Stimulated activated CD8-positive, alpha-beta memory T cell treated with anti-CD3 and anti-CD28 coated beads, Interleukin-4, amount 100 ng/mL, for 1 hour (primary cell): ENCODE data around the gene GCGR.

Experiments
- DNase-seq, 2 donors: peaks; one replicate each; pipeline ENCODE4 v3.0.0-alpha.2; 2020; ENCODE audit warnings: low read depth in 2 of 2, low spot score in 1 of 2

GCGR gene

DNA sequence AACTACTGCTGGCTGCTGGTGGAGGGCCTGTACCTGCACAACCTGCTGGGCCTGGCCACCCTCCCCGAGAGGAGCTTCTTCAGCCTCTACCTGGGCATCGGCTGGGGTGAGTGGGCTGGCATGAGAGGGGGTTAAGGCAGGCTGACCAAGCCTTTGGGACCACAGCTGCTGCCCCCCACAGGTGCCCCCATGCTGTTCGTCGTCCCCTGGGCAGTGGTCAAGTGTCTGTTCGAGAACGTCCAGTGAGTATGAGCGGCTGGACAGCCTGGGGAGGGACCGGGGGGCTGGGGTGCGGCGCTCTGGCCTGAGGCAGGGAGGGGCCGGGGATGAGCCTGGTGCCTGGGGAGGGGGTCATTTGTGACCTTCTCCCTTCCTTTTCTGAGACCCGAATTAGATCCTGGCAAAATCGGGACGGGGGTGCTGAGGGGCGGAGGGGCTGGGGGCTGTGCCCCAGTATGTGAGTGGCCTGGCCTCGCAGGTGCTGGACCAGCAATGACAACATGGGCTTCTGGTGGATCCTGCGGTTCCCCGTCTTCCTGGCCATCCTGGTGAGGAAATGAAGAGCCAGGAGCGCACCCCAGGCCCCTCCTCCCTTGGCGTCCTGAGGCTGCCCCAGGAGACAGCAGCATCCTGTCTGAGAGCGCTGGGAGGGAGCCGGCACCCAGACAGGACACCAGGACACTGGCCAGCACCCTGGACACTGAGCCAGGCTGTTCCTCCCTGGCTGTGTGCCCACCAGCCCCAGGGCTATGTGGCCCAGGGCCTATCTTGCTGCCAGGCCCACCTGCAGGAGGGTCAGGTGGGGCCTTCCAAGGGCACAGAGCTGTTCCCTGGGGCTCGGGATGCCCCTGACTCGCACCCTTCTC, 8.0 kb downstream of the GCGR start:
- no peak for DNase-seq

DNA sequence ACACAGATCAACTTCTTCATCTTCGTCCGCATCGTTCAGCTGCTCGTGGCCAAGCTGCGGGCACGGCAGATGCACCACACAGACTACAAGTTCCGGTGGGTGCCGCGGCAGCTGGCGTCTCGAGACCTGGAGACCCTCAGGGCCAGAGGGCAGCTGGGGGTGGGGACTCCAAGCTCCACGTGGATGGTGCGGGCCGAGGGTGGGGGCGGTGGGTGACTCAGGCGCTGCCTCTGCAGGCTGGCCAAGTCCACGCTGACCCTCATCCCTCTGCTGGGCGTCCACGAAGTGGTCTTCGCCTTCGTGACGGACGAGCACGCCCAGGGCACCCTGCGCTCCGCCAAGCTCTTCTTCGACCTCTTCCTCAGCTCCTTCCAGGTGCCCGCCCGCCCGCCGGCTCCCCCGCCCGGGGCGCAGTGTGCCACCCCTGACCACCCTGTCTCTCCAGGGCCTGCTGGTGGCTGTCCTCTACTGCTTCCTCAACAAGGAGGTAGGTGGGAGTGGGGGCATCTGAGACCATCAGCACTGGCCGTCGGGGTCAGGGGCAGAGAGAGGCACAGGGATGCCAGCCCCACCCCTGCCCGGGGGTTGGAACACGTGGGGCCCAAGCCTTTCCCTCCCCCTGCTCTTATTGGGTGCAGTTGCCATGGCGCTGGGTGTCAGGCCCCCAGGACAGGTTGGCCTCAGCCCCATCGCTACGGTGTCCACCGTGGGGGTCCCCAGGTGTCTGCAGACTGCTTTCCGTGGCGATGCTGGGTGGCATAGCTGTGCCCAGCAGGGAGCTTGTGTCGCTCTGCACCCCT, 8.8 kb downstream of the GCGR start:
- DNase-seq = no peak

DNA sequence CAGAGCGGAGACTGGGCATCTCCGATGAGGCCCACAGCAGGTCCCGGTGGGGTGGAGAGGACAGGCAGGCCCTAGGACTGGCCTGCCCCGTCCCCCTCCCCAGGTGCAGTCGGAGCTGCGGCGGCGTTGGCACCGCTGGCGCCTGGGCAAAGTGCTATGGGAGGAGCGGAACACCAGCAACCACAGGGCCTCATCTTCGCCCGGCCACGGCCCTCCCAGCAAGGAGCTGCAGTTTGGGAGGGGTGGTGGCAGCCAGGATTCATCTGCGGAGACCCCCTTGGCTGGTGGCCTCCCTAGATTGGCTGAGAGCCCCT, 9.4 kb downstream of the GCGR start:
- no peak for DNase-seq

DNA sequence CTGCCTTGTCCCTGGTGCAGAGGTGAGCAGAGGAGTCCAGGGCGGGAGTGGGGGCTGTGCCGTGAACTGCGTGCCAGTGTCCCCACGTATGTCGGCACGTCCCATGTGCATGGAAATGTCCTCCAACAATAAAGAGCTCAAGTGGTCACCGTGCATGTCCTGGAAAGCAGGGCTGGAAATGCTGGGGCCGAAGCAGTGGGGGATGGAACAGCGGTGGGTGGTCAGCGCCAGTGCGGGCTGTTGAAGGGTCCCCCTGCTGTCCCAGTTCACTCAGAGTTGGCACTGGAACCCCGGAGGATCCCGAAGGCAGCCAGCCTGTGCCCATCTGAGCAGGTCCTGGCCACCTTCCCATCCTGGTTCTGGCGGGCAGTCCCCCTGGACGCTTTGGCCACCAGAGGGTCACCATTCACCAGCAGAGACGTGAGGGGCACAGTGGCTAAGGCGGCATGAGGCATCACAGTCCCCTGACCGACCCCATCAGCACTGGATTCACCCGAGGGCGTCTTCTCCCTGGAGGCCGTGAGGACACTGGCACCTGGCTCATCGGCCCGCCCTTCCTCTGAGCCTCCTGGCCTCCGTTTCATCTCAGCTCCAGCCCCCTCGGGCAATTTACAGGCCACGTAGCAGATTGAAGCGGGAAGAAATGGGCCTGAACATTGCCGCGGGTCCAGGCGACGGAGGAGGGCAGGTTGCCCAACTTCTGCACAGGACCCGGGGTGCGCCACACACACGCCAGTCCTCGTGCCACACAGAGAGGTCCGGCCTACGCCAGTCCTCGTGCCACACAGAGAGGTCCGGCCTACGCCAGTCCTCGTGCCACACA, 10.1 kb downstream of the GCGR start:
- no peak for DNase-seq

DNA sequence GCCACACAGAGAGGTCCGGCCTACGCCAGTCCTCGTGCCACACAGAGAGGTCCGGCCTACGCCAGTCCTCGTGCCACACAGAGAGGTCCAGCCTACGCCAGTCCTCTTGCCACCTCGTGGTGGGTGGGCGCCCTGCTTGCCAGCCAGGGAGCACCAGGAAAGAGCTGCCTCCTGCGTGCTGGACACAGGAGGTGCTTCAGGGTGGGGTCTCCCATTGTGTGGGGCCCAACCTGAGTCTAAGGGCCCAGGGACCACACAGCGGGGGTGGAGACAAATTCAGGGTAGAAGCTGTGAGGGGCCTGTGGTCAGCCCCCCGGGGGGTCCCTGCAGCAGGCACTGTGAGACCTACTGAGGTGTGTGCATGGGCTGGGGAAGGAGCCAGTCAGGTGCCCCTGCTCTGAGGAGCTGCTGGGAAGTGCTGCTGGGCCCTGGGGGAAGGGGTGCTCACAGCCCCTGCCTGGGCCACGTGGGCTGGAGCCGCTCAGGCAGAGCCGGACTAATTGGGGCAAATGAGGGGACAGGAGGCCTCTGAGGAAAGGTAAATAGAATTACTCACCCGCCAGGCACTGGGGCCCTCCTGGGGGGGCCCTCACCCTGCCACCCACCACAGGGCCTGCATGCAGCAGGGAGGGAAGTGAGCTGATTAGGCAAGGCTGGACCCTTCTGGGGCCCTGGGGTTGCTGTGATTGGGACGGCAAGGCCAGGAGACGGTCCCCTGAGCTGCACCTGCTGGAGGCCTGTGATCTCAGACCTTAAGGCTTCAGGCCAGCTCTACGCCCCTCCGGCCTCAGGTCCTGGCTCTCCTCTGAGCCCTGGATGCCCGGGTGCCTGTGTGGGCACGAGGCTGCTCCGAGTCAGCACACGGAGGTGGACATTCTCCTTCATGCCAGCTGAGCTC, 11.0 kb downstream of the GCGR start:
- DNase-seq = no peak

DNA sequence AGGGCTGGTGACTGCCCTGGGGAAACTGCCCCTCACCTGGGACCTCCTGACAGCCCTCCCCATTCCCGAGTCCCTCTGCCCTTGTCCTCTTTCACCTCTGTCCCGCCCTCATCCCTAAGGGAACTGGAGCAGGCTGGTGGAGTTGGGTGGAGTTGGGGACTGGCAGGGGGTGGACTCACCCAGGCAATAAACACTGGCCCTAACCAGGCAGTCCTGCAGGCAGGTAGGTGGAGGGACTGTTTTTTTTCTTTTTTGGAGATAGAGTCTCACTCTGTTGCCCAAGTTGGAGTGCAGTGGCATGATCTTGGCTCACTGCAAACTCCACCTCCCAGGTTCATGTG, 11.7 kb downstream of the GCGR start:
- no peak for DNase-seq

DNA sequence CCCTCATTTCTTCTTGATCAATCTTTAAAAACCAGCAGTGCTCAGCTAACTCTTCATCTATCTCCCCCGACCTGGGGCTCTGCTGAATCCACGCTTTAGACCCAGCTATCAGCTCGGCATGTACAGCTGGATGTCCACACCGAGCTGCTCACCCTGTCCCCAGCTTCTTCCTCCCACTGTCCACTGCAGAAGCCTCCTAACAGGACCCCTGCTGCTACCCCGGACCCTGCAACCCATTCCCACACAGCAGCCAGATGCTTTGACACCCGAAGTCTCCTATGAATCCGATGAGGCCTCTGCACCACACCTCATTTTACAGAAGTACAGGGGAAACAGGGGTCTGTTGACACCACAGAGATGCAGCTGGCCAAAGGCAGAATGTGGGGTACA, 13.8 kb downstream of the GCGR start:
- DNase-seq = no peak

DNA sequence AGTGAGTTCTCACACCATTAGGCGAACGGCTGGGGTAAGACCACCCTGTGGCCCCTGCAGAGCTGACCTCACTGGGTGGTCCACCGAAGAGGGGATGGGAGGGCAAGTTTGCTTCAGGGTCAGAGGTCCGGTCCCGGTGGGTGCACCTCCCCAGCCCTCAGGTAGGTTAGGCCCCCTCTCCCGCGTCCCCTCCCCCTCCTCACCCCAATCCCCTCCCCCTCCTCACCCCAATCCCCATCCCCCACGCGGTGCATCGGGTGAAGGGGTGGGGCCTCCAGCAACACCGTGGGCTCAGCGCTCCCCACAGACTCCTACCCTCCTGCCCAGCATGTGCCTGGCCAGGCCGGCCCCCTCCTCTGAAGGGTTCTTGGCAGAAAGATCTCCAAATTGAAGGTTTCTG, 15.8 kb downstream of the GCGR start:
- DNase-seq = no peak

DNA sequence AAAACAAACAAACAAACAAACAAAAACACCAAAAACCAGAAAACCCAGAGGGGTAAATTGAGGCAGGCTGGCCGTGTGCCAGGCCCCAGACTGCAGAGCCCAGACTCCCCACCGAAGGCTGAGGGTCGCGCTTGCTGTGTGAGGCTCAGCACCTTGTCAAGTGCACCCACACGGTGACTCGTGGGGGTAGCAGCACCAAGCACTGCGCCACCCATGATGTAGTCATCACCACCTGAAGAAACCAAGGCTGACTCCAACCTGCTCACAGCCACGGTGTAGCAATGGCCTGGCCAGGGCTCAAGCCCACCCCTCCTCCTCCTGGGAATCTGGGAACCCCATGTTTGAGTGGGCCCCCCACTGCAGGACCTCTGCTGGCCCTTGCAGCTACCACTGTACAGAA, 17.2 kb downstream of the GCGR start:
- no peak for DNase-seq

DNA sequence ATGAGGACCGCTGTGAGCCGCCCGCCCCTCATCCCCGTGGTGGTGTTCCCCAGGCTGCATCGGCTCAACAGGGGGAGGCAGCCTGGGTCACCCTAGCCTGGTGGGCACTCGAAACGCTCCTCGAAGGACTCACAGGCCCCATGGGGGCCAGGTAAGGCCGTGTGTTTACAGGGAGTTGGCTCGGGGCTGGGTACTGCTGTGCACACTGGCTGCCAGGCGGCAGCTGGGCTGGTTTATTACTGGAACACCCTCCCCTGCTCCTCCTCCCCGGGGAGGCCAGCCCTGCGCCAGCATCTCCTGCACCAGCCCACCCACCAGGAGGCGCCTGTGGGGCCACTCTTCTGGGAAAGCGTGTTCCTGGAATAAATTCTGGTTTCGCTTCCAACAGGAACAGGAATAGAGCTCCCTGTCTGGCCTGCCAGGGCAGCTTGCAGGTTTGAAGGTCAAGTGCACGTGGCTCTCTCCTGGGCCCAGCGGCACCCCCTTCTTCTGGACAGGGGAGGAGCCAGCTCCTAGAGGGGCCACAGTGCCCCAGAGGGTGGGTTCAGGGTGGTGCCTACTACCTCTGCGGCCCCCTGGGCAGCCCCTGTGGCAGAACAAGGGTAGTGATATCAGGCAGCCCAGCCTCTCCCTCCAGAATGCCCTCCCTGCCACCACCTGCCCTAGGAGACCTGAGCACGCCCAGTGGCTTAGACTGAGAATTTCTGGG, 17.8 kb downstream of the GCGR start:
- DNase-seq = no peak

DNA sequence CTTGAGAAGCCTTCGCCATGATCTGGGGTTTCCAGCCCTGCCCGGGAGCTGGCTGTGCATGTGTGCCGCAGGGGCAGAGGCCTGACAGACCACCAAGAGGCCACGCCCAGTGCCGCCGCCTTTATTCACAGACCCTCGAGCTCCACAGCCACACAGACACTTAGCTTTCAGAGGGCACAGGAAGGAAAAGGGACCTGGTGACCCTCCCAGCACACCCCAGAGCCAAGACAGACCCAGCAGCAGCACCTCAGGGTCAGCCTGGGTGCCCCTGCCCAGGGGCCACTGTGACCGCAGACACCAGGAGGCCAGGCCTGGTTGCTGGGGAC, 18.3 kb downstream of the GCGR start:
- no peak for DNase-seq

DNA sequence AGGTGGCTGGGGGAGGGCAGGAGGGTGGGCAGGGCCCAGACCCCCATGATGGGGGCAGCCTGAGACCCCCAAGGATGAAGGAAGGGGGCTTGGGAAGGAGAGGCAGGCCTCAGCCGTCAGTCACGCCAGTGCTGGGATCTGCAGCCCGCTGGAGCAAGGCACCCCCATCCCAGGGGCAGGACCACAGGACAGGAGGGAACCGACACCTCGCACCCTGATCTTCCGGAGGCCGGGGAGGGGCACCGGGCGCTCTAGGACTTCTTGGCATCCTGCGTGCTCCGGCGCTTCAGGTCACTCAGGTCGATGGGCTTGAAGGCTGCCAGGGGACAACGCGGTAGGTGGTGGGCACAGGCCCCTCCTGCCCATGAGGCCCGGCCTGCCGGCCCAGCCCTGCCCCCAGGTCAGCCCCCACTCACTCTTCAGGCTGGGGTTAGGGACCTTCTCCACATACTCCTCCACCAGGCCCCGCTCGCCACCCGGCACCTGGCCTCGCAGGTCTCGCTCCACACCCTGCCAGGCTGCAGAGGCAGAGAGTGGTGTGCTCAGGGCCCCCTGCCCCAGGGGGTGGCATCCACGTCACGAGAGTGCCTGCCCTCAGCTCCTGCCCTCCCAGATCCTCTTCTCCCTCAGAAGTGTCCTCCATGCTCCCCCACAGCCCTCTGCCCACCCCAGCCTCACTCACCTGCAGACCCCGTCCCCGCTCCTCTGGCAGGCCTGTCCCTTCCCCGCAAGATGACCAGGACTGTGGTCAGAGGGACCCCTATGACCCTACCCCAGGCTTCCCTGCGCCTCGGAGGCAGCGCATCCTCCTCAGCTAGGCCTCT, 19.3 kb downstream of the GCGR start:
- DNase-seq = no peak

DNA sequence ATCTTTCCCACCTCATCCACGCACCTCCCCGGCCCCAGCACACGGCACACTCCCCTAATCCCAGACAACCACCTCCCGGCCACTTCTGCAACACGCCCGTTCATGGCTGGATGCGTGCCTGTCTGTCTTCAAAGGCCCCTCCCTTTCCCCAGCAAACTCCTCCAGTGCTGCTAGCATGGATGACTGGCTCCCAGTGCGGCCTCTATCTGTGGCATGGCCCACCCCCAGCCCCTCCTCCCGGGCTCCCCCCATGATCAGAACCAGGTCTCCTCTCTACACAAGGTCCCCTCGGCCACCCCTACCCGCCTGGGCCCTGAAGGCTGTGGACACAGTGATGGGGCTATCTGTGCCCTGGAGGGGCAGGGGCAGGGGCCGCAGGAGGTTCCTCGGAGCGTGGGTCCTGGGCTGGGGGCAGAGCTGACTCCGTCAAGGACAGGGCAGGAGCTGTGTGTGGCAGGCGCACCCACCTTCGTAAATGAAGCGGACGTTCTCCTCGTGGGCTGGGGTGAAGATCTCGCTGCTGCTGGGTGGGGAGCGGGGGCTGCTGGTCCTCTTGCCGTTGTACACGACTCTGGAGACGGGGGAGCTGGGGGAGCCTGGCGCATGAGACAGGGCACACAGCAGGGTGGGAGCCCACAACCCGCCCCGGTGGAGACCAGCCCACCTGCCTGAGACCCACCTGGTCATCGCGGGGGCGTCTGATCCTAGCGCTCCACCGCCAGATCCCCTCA, 20.0 kb downstream of the GCGR start:
- no peak for DNase-seq

DNA sequence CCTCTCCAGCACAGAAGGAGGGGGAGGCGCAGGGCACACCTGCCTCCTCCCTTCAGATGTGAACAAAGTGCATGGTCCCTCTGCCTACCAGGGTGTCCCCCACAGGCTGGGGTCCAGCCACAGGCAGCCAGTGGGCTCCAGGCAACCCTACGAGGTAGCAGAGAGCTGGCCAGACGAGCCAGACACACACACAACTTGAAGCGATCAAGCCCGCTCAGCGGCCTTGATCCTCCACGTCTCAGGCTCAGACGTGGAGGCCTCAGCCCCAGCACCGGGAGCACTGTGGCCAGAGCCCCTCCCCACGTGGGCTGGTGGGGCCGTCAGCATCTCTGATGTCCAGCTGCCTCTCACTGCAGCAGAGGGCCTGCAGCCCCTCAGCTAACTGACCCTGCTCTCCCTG, 20.6 kb downstream of the GCGR start:
- DNase-seq = no peak

DNA sequence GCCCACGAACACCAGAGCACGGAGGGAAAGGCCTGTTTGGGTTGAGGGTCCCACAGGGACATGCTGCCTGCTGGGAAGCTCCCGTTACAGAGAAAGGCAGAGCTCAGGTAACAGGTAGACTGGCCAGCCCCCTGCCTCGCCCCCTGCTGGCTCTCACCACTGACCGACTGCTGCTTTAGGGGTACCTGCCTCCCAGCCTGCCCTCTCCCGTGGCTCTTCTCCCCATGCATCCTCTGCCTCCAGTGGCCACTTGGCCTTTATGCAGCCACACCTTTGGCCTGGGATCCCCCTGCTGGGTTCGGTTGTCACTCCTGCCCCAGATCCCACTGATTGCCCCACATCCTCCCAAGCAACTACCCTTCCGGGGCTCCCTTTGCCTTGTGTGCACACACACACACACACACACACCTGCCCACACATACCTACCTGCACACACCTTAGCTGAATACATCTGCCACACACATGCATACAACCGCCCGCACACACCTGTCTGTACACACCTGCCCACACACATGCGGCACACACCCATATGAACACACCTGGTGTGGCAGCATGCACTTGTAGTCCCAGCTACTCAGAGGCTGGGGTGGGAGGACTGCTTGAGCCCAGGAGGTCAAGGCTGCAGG, 22.0 kb downstream of the GCGR start:
- DNase-seq = no peak

DNA sequence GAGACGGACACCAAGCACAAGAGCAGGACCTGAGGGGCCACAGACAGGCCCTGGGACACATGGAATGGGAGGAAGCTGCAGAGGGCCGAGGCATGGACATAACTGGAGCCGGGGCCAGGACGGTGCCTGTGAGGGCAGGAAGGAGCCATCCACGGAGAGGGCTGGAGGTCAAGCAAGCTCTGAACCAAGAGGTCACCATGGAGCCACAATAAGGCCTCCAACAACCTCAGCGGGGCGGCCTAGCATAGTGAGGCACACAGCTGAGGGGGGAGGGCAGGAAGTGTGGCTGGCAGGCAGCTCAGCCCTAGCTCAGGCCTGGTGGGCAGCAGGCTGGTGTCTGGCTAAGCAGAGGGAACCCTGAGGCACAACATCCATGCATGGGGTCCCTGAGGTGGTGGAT, 24.7 kb downstream of the GCGR start:
- DNase-seq = no peak

DNA sequence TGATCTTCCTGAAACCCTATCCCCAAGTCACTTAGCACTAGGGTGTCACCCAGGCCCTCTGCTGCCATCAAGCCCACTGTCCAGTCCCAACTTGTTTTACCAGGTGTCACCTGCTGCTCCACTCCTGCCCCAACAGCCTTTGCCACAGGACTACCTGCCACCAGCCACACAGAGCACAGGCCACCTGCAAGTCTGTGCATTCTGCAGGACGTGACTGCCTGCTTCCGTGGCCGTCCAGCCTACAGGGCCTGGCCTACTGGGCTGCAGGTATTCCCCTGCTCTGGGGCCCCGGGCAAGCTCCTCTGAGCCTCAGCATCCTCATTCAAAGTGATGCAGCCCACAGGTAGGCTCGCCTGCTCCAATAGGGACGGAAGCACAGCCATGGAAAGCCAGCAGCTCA, 25.9 kb downstream of the GCGR start:
- no peak for DNase-seq

DNA sequence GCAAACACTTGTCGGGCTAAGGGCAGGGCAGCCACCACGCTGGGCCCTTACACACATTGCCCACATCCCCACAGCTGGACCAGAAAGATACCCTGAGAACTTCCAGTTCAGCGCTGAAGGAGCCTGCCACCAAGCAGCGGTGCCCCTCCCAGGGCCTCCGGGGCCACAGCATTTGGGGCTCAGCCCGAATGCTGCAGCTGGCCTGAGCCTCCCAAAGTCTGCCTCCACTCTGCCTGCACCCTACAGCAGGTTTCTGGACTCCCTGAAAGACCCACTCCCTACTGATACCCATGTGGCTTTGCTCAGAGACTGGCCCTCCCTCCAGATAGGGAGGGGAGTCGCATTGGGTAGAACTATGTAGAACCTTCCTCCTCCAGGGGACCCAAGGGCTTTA, 27.6 kb downstream of the GCGR start:
- no peak for DNase-seq
